Hepatocyte (in vitro differentiated cells): ENCODE results near the gene PHACTR3. TPM values are rescaled to one million over a fixed set of nuclear protein-coding genes. Genes with fewer than 3 reads are reported as not detected.

ENCODE experiments used
- DNase-seq: peaks from one replicate; pipeline ENCODE4 v3.0.0-alpha.2; 2016; ENCODE audit warnings: low spot score
- H2AFZ ChIP-seq: fragments of 200-600 bp; sonication (generic); 2 replicates; pipeline ENCODE4 v1.6.0; 2016; ENCODE audit warnings: antibody characterized with exemption, mild to moderate bottlenecking
- H3K27ac ChIP-seq: fragments of 200-600 bp; sonication (generic); 2 replicates; pipeline ENCODE4 v1.5.1; 2016; ENCODE audit warnings: mild to moderate bottlenecking
- H3K27me3 ChIP-seq: fragments of 200-600 bp; sonication (generic); 2 replicates; pipeline ENCODE4 v1.6.1; 2016
- H3K36me3 ChIP-seq: fragments of 200-600 bp; sonication (generic); replicated peaks from 2 replicates; pipeline ENCODE4 v1.5.1; 2016; ENCODE audit warnings: low read depth; ENCODE audit not compliant: insufficient read depth
- H3K4me1 ChIP-seq: fragments of 200-600 bp; sonication (generic); 2 replicates; pipeline ENCODE4 v1.5.1; 2016; ENCODE audit warnings: mild to moderate bottlenecking, moderate library complexity; ENCODE audit not compliant: insufficient read depth
- H3K4me2 ChIP-seq: fragments of 200-600 bp; sonication (generic); 2 replicates; pipeline ENCODE4 v1.6.0; 2016
- H3K4me3 ChIP-seq: fragments of 200-600 bp; sonication (generic); 2 replicates; pipeline ENCODE4 v1.5.1; 2016; ENCODE audit warnings: mild to moderate bottlenecking
- H3K79me2 ChIP-seq: fragments of 200-600 bp; sonication (generic); 2 replicates; pipeline ENCODE4 v1.6.0; 2017; ENCODE audit warnings: mild to moderate bottlenecking
- H3K9me2 ChIP-seq: fragments of 200-600 bp; sonication (generic); replicated peaks from 2 replicates; pipeline ENCODE4 v1.6.0; 2017; ENCODE audit warnings: mild to moderate bottlenecking; ENCODE audit not compliant: insufficient read depth
- H3K9me3 ChIP-seq: fragments of 200-600 bp; sonication (generic); 2 replicates; pipeline ENCODE4 v1.5.1; 2016; ENCODE audit warnings: low read depth, mild to moderate bottlenecking
- H4K20me1 ChIP-seq: fragments of 200-600 bp; sonication (generic); 2 replicates; pipeline ENCODE4 v1.6.0; 2016; ENCODE audit warnings: mild to moderate bottlenecking; ENCODE audit not compliant: insufficient read depth, poor library complexity, severe bottlenecking
- EZH2 ChIP-seq: fragments of 200-600 bp; sonication (generic); IDR thresholded peaks from 2 replicates; pipeline ENCODE4 v1.6.1; 2016; ENCODE audit warnings: antibody characterized with exemption, mild to moderate bottlenecking, borderline replicate concordance
- EZH2phosphoT487 ChIP-seq: fragments of 200-600 bp; sonication (generic); IDR thresholded peaks from one replicate; pipeline ENCODE4 v1.6.1; 2018; ENCODE audit warnings: antibody characterized with exemption, mild to moderate bottlenecking, low read depth, moderate library complexity; ENCODE audit not compliant: unreplicated experiment, severe bottlenecking
- WGBS: methylation state at CpG from one replicate; pipeline ENCODE4 v1.1.6; 2016; ENCODE audit warnings: low lambda C conversion rate; ENCODE audit errors: missing lambda C conversion rate; 5-methylcytosine and 5-hydroxymethylcytosine counted together
- polyA plus RNA-seq: library from polyadenylated mRNA; unstranded; fragments of >200 nt; fragmentation: Nextera tagmentation; extraction: Ambion mirVana; gene quantifications from 2 replicates; pipeline ENCODE4 v1.2.1, GENCODE V29; 2016
- total RNA-seq: library from RNA; depleted of rRNA; stranded (reverse); fragments of >200 nt; gene quantifications from 2 replicates; pipeline ENCODE4 v1.2.3, GENCODE V29; 2014
- TF ChIP-seq, protein P1 (sequence below): fragments of 200-600 bp; sonication (generic); IDR thresholded peaks from 2 replicates; pipeline ENCODE4 v1.5.1; 2016; ENCODE audit warnings: antibody characterized with exemption, mild to moderate bottlenecking; ENCODE audit not compliant: poor library complexity

Gene PHACTR3
- total and polyA plus RNA-seq, 2 experiments from 2014 or later, result 5.2 to 7.5 TPM

DNA sequence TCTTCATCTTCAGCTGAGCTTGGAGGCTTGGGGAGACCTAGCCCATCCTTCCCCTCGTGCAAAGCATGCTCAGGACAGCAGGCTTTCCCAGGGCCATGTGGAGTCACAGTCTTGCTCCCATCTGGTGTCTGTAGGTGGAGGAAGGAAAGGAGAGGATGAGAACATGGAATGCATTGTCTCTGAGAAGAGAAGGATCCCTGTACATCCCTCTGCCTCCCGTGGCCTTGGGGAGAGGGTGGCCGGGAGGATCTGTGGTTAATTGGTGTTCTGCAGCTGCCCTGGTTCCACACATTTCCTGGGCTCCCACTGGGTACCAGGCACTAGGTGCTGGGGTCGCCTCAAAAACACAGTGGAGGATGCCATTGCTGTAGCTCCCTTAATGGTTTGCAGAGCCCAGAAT, 134.5 kb downstream of the PHACTR3 start:
- no peaks in the 10 kb centered on the region for H3K4me1 ChIP-seq
- DNase-seq, result no peak
- TF ChIP-seq, protein P1, sequence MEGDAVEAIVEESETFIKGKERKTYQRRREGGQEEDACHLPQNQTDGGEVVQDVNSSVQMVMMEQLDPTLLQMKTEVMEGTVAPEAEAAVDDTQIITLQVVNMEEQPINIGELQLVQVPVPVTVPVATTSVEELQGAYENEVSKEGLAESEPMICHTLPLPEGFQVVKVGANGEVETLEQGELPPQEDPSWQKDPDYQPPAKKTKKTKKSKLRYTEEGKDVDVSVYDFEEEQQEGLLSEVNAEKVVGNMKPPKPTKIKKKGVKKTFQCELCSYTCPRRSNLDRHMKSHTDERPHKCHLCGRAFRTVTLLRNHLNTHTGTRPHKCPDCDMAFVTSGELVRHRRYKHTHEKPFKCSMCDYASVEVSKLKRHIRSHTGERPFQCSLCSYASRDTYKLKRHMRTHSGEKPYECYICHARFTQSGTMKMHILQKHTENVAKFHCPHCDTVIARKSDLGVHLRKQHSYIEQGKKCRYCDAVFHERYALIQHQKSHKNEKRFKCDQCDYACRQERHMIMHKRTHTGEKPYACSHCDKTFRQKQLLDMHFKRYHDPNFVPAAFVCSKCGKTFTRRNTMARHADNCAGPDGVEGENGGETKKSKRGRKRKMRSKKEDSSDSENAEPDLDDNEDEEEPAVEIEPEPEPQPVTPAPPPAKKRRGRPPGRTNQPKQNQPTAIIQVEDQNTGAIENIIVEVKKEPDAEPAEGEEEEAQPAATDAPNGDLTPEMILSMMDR, result no peak
- TF ChIP-seq EZH2phosphoT487, result no peak
- no peak for TF ChIP-seq EZH2
- no peaks in the 10 kb centered on the region for H3K9me2 ChIP-seq
- no peaks in the 10 kb centered on the region for H3K9me3 ChIP-seq
- H3K27me3 ChIP-seq, result no peaks in the 10 kb centered on the region
- no peak overlapping the region for H3K4me3 ChIP-seq
- H3K36me3 ChIP-seq, result no peaks in the 10 kb centered on the region
- no peak overlapping the region for H2AFZ ChIP-seq
- no peaks in the 10 kb centered on the region for H4K20me1 ChIP-seq
- no peak overlapping the region for H3K27ac ChIP-seq
- WGBS, result 47% methylated on average over 4 of the region's 4 CpGs
- H3K79me2 ChIP-seq, result no peaks in the 10 kb centered on the region
- H3K4me2 ChIP-seq, result no peak overlapping the region

DNA sequence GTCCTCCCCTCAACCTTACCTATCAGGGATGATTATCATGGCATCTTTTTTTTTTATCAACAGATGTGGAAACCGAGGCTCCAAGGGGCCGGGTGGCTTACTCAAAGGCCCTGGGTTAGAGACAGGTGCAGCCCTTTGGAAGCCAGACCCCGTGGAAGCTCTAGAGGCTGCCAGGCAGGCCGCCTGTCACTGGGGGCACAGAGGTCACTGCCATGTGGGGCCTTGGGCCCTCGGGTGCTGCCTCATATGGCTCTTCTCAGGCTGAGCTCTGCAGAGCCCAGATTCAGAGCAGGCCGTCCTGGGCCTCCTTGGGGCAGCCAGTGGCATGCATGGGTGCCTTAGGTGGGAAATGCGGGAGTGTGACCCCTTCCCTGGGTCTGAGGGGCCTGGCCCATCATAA, 136.3 kb downstream of the PHACTR3 start:
- TF ChIP-seq EZH2, result no peak
- TF ChIP-seq, protein P1, result no peak
- TF ChIP-seq EZH2phosphoT487, result no peak
- WGBS, result 75% methylated on average over 7 of the region's 7 CpGs

DNA sequence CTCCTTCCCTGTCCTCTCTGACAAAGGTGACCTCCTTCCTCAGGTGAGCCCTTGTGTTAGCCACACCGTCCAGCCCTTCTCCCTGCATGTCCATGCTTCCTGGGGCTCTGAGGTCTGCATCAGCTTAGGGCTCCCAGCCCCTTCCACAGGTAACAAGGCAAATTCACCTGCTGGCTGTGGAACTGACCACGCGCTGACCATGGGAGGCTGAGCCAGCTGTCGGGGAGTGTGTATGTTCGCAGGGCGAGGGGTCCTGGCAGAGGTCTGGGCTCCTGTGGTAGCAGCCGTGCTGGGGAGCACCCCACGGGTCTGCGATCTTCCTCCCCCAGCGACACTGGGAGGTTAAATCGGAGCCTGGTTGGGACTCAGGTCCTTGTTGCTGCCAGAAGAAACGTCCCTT, 136.7 kb downstream of the PHACTR3 start:
- H3K9me3 ChIP-seq, result no peaks in the 10 kb centered on the region
- no peak for DNase-seq
- H3K4me3 ChIP-seq, result no peak overlapping the region
- no peaks in the 10 kb centered on the region for H3K79me2 ChIP-seq
- TF ChIP-seq EZH2phosphoT487, result no peak
- no peak for TF ChIP-seq EZH2
- TF ChIP-seq, protein P1, result no peak
- no peaks in the 10 kb centered on the region for H4K20me1 ChIP-seq
- no peaks in the 10 kb centered on the region for H3K27me3 ChIP-seq
- no peaks in the 10 kb centered on the region for H3K4me1 ChIP-seq
- WGBS, result 83% methylated on average over 12 of the region's 12 CpGs
- no peak overlapping the region for H2AFZ ChIP-seq
- no peaks in the 10 kb centered on the region for H3K36me3 ChIP-seq
- H3K27ac ChIP-seq, result no peak overlapping the region
- no peaks in the 10 kb centered on the region for H3K9me2 ChIP-seq
- no peak overlapping the region for H3K4me2 ChIP-seq

More for the DNA sequence above, 136.3 kb downstream of the PHACTR3 start:
- no peaks in the 10 kb centered on the region for H3K4me1 ChIP-seq
- no peaks in the 10 kb centered on the region for H3K9me2 ChIP-seq
- no peaks in the 10 kb centered on the region for H4K20me1 ChIP-seq
- no peaks in the 10 kb centered on the region for H3K27me3 ChIP-seq
- H3K79me2 ChIP-seq, result no peaks in the 10 kb centered on the region
- H3K9me3 ChIP-seq, result no peaks in the 10 kb centered on the region
- H2AFZ ChIP-seq, result no peak overlapping the region
- H3K4me3 ChIP-seq, result no peak overlapping the region
- no peaks in the 10 kb centered on the region for H3K36me3 ChIP-seq
- no peak overlapping the region for H3K4me2 ChIP-seq
- DNase-seq, result no peak
- H3K27ac ChIP-seq, result no peak overlapping the region
